ENCODE measurements around the gene GCNT1. TPM values are rescaled to one million over a fixed set of nuclear protein-coding genes. Genes with fewer than 3 reads are reported as not detected.
"Not testable (repeated sequence)": the region's sequence is repeated elsewhere in the genome, so short reads cannot be mapped to it uniquely, and the experiment has no call there.

Gene GCNT1
- total RNA-seq, 1 donor from 2014 or later, result 9.8 TPM

- no peaks in the 10 kb centered on the region for H3K27me3 Mint-ChIP-seq
- H3K27ac Mint-ChIP-seq, result no peak overlapping the region
- DNase-seq, result no peak
- H3K4me3 Mint-ChIP-seq, result no peak overlapping the region
- intact Hi-C loops (cut with micrococcal nuclease), result no loop called here
- H3K4me1 Mint-ChIP-seq, result peaks cover 6% of the 10 kb centered on the region
- peaks cover 9% of the 10 kb centered on the region for H3K9me3 Mint-ChIP-seq
- peaks cover 20% of the 10 kb centered on the region for H3K36me3 Mint-ChIP-seq (ENCODE audit: low read depth)
Observed at GRCh38 chr9:76486151-76486550, 27.2 kb downstream of the GCNT1 start.

DNA sequence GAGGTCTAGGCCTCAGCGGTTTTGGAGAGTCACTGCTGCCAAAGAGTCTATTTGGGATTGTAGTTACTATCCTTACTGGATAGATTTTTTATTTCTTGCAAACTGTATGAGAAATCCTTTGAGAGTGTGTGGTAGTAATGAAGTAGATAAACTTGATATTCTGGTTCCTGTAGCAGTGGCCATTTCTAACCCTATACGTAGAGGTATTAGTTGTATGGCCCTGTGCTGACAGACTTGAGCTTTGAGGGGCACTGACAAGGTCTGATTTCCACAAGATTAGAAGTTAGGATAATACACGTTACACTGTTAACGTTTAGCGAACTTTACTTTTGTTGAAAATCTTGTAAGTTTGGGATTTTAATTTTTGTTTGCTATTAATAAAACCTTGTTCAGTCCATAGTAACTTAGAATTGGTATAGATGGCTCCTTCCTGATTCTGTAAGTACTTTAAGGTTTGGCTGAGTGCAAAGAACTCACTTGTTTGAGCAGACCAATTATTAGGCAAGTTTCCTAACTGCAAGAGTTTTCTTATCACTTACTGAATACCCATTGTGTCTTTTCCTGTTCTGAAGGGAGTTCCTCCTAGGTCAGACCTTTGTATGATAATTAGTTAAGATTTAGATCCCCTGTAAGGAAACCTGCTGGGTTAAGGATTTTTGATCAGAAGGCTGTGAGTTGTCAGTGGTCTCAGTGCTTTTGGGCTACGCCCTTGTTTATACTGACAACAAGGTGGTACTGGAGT, 31.4 kb downstream of the GCNT1 start:
- Mint-ChIP-seq H3K27ac (no peak overlapping the region), H3K4me3 (no peak overlapping the region), H3K4me1 (peaks cover 7% of the 10 kb centered on the region), H3K9me3 (peaks cover 14% of the 10 kb centered on the region), H3K36me3 (ENCODE audit: low read depth) (peaks cover 23% of the 10 kb centered on the region), H3K27me3 (no peaks in the 10 kb centered on the region)
- intact Hi-C loops (cut with micrococcal nuclease), result no loop called here
- no peak for DNase-seq

DNA sequence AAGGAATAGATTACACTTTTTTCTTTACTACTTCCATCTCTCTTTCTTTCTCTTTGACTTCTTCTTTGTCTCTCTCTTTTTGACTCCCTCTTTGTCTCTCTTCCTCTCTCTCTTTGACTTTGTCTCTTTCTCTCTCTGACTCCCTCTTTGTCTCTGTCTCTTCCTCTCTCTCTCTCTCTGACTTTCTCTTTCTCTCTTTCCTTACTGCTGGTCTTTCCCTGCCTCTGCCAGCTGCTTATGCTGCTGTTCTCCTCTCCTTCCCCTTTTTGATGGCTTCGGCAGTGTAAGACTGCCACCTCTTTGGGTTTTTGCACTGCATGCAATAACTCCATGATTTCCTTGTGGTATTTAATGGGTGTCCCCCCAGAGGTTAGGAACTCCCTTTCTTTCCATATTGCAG, 32.1 kb downstream of the GCNT1 start:
- intact Hi-C loops (cut with micrococcal nuclease); H3K27ac Mint-ChIP-seq: not testable (repeated sequence)

GRCh38 chr9:76493496-76493895, 34.5 kb downstream of the GCNT1 start:
- H3K27ac Mint-ChIP-seq; H3K4me1 Mint-ChIP-seq; H3K27me3 Mint-ChIP-seq; DNase-seq; H3K4me3 Mint-ChIP-seq; intact Hi-C loops (cut with micrococcal nuclease): not testable (repeated sequence)
- peaks cover 17% of the 10 kb centered on the region for H3K36me3 Mint-ChIP-seq (ENCODE audit: low read depth)
- peaks cover 11% of the 10 kb centered on the region for H3K9me3 Mint-ChIP-seq

More for the DNA sequence above, 32.1 kb downstream of the GCNT1 start:
- DNase-seq, H3K4me3 Mint-ChIP-seq, H3K4me1 Mint-ChIP-seq, H3K27me3 Mint-ChIP-seq: not testable (repeated sequence)
- peaks cover 23% of the 10 kb centered on the region for H3K36me3 Mint-ChIP-seq (ENCODE audit: low read depth)
- H3K9me3 Mint-ChIP-seq, result peaks cover 14% of the 10 kb centered on the region

DNA sequence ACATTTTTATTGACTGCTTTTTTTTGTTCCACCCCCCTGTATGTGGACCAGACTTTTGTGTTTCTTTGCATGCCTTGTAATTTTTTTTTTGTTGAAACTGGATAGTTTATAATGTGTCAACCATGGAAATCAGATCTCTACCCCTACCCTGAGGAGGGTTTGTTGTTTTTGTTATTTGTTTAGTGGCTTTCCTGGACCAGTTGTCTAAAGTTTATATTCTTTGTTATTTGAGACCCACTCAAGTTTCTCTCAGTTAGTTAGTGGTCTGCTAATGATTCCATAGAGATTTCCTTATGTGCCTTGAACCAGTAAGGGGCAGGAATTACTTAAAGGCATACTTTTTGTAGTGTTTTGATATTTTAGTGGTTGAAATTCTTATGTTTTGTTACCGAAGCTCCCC, 41.1 kb downstream of the GCNT1 start:
- no peak overlapping the region for H3K4me3 Mint-ChIP-seq
- peaks cover 23% of the 10 kb centered on the region for H3K36me3 Mint-ChIP-seq (ENCODE audit: low read depth)
- DNase-seq, result no peak
- no peak overlapping the region for H3K27ac Mint-ChIP-seq
- no peaks in the 10 kb centered on the region for H3K27me3 Mint-ChIP-seq
- intact Hi-C loops (cut with micrococcal nuclease), result no loop called here
- H3K4me1 Mint-ChIP-seq, result peaks cover 5% of the 10 kb centered on the region
- no peaks in the 10 kb centered on the region for H3K9me3 Mint-ChIP-seq

DNA sequence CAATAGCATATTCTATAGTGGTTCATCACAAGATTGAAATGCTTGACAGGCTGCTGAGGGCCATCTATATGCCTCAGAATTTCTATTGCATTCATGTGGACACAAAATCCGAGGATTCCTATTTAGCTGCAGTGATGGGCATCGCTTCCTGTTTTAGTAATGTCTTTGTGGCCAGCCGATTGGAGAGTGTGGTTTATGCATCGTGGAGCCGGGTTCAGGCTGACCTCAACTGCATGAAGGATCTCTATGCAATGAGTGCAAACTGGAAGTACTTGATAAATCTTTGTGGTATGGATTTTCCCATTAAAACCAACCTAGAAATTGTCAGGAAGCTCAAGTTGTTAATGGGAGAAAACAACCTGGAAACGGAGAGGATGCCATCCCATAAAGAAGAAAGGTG, 43.8 kb downstream of the GCNT1 start:
- Mint-ChIP-seq H3K27ac (no peak overlapping the region), H3K4me3 (no peak overlapping the region), H3K27me3 (no peaks in the 10 kb centered on the region), H3K36me3 (ENCODE audit: low read depth) (peaks cover 20% of the 10 kb centered on the region), H3K4me1 (peaks cover 5% of the 10 kb centered on the region), H3K9me3 (no peaks in the 10 kb centered on the region)
- DNase-seq, result no peak
- intact Hi-C loops (cut with micrococcal nuclease), result no loop called here

DNA sequence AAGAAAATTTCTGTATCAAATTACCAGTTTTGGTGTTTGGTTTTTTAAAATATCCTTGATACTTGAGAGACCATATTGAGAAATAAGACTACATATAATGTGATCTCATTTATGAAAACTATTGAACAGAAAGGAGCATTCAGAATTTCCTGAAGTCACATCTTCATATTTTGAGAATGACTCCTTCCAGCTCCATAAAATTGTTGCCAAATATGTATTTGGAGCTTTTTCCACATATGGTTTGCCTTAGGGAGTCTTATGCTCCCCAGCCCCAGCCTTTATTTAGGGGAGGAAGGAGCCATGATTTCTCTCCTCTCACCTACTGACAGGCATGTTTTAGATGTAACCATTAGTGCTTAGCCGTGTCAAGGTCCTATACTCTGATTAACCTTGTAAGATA, 51.1 kb downstream of the GCNT1 start:
- no peak overlapping the region for H3K27ac Mint-ChIP-seq
- DNase-seq, result no peak
- intact Hi-C loops (cut with micrococcal nuclease), result no loop called here

DNA sequence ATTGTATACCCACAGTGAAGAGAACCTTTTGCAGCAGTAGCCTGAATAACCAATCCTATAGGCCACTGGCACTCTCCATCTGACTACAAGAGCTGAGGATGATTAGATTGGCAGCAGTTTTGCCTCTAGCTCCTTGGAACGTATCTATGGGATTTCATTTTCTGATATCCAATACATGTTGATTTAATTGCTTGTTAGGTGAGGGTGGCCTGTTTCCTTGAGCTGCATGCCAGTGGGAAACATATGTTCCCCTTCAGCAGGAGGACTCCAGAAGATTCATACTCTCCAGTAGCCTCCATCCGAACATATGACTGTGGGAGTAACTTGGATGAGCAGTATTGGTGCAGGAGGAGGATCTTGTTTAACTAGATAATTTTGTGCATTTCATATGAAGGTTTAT, 51.5 kb downstream of the GCNT1 start:
- no peaks in the 10 kb centered on the region for H3K4me1 Mint-ChIP-seq
- H3K27ac Mint-ChIP-seq, result no peak overlapping the region
- peaks cover 7% of the 10 kb centered on the region for H3K9me3 Mint-ChIP-seq
- no peak for DNase-seq
- H3K27me3 Mint-ChIP-seq, result peaks cover 5% of the 10 kb centered on the region
- no peaks in the 10 kb centered on the region for H3K36me3 Mint-ChIP-seq (ENCODE audit: low read depth)
- intact Hi-C loops (cut with micrococcal nuclease), result no loop called here
- no peak overlapping the region for H3K4me3 Mint-ChIP-seq

More for the DNA sequence above, 51.1 kb downstream of the GCNT1 start:
- no peaks in the 10 kb centered on the region for H3K4me1 Mint-ChIP-seq
- H3K36me3 Mint-ChIP-seq (ENCODE audit: low read depth), result no peaks in the 10 kb centered on the region
- H3K4me3 Mint-ChIP-seq, result no peak overlapping the region
- peaks cover 3% of the 10 kb centered on the region for H3K27me3 Mint-ChIP-seq
- H3K9me3 Mint-ChIP-seq, result peaks cover 7% of the 10 kb centered on the region

DNA sequence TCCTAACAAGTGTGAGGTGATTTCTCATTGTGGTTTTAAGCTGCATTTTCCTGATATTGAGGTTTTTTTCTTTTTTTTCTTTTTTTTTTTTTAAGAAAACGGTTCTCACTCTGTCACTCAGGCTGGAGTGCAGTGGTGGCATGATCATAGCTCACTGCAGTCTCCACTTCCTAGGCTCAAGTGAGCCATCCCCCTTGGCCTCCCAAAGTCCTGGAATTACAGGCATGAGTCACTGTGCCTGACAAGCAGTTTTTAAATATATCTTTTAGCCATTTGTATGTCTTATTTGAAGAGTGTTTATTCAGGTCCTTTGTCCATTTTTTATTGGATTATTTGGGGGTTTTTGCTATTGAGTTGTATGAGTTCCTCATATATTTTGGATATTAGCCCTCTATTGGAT, 53.8 kb downstream of the GCNT1 start:
- H3K4me3 Mint-ChIP-seq, result no peak overlapping the region
- intact Hi-C loops (cut with micrococcal nuclease), result no loop called here
- H3K9me3 Mint-ChIP-seq, result peaks cover 7% of the 10 kb centered on the region
- peaks cover 5% of the 10 kb centered on the region for H3K4me1 Mint-ChIP-seq
- no peak overlapping the region for H3K27ac Mint-ChIP-seq
- no peak for DNase-seq
- no peaks in the 10 kb centered on the region for H3K36me3 Mint-ChIP-seq (ENCODE audit: low read depth)
- H3K27me3 Mint-ChIP-seq, result peaks cover 6% of the 10 kb centered on the region

DNA sequence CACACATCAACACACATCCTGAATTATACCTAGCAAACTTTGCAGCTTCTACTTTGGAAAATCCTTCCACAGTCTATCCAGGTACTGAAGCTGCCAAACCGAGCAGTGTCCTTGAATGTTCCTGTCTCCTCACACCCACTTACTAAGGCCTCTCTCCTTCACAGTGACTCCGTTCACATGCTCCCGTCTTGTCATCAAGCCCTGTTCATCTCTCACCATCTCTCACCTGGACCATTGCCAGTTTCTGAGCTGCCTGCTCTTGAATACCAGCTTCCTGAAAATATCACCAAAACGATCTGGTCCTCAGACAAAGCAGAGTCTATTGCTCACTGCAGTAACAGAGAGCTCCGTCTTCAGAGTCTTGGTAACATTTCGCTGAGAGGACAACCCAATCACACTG, 57.4 kb downstream of the GCNT1 start:
- H3K27ac Mint-ChIP-seq, result no peak overlapping the region

DNA sequence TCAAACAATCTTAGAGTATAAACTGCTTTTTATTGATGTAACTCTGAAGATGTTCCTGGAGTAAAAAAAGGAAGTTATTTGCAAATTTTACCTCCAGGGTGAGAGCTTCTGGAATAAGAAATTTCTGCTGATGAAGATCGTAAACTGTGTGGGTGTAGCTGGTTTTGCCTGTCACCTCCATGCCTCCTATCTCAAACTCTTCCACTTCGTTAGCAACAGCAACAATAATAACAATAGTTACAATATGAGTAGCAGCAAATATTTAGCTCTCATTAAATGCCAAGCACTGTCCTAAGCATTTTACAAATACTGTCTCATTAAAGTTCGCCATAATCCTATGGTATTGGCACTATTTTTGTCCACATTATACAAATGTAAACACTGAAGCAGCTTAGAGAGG, 57.9 kb downstream of the GCNT1 start:
- peaks cover 6% of the 10 kb centered on the region for H3K27me3 Mint-ChIP-seq
- DNase-seq, result no peak
- H3K4me3 Mint-ChIP-seq, result no peak overlapping the region
- no peak overlapping the region for H3K27ac Mint-ChIP-seq
- H3K9me3 Mint-ChIP-seq, result peaks cover 7% of the 10 kb centered on the region
- H3K36me3 Mint-ChIP-seq (ENCODE audit: low read depth), result no peaks in the 10 kb centered on the region
- intact Hi-C loops (cut with micrococcal nuclease), result no loop called here
- peaks cover 9% of the 10 kb centered on the region for H3K4me1 Mint-ChIP-seq

More for the DNA sequence above, 57.4 kb downstream of the GCNT1 start:
- intact Hi-C loops (cut with micrococcal nuclease), result no loop called here
- Mint-ChIP-seq H3K36me3 (ENCODE audit: low read depth) (no peaks in the 10 kb centered on the region), H3K27me3 (peaks cover 6% of the 10 kb centered on the region), H3K4me3 (no peak overlapping the region), H3K4me1 (peaks cover 8% of the 10 kb centered on the region), H3K9me3 (peaks cover 7% of the 10 kb centered on the region)
- DNase-seq, result no peak

- no peaks in the 10 kb centered on the region for H3K36me3 Mint-ChIP-seq (ENCODE audit: low read depth)
- H3K27ac Mint-ChIP-seq, result no peak overlapping the region
- H3K4me1 Mint-ChIP-seq, result peaks cover 9% of the 10 kb centered on the region
- DNase-seq, result no peak
- intact Hi-C loops (cut with micrococcal nuclease), result no loop called here
- no peak overlapping the region for H3K4me3 Mint-ChIP-seq
- no peaks in the 10 kb centered on the region for H3K9me3 Mint-ChIP-seq
- peaks cover 6% of the 10 kb centered on the region for H3K27me3 Mint-ChIP-seq
Observed at GRCh38 chr9:76519075-76519835, 60.3 kb downstream of the GCNT1 start.

DNA sequence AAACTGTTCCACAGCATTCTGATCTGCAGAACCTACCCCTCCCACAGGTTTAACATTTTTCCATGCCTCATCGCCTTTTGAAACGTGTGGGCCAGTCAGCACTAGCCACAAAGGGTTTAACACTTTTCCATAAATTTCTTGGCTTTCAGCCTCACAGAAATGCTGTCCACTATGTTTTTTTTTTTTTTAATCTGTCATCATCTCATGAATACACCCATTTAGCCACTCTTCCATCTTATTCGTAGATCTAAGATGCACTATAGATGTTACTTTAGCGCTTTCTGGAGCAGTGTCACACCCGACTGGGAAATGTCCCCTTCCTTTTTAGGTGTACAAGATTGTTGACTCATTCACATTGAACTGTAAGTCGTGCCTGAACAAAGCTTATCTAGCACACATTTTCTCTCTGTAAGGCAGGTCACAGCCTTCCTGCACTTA, 62.3 kb downstream of the GCNT1 start:
- H3K9me3 Mint-ChIP-seq, result no peaks in the 10 kb centered on the region

DNA sequence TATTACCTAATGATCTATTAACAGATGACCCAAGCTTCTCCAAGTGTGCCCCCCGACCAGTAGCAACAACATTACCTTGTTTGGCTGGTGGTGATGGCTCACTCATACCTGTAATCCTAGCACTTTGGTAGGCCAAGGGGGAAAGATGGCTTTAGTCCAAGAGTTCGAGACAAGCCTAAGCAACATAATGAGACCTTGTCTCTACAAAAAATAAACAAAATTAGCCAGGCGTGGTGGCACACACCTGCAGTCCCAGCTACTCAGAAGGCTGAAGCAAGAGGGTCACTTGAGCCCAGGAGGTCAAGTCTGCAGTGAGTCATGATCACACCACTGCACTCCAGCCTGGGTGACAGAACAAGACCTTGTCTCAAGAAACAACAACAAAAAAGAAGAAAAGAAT, 62.9 kb downstream of the GCNT1 start:
- intact Hi-C loops (cut with micrococcal nuclease), result loop anchor here (10.0 kb wide), 1 partner anchor 53 kb away; no protein-coding TSS in a partner anchor
- Mint-ChIP-seq H3K4me1 (peaks cover 4% of the 10 kb centered on the region), H3K36me3 (ENCODE audit: low read depth) (no peaks in the 10 kb centered on the region), H3K27ac (no peak overlapping the region), H3K4me3 (no peak overlapping the region), H3K27me3 (no peaks in the 10 kb centered on the region), H3K9me3 (no peaks in the 10 kb centered on the region)
- DNase-seq, result no peak

More for the DNA sequence above, 62.3 kb downstream of the GCNT1 start:
- no peaks in the 10 kb centered on the region for H3K36me3 Mint-ChIP-seq (ENCODE audit: low read depth)
- no peak for DNase-seq
- H3K27ac Mint-ChIP-seq, result no peak overlapping the region
- intact Hi-C loops (cut with micrococcal nuclease), result loop anchor here (10.0 kb wide), 1 partner anchor 54 kb away; no protein-coding TSS in a partner anchor
- no peak overlapping the region for H3K4me3 Mint-ChIP-seq
- peaks cover 9% of the 10 kb centered on the region for H3K4me1 Mint-ChIP-seq
- H3K27me3 Mint-ChIP-seq, result no peaks in the 10 kb centered on the region
